Spleen (tissue), 10 donors: Measurements from ENCODE around the gene CYP2E1. TPM values are rescaled to one million over a fixed set of nuclear protein-coding genes. Genes with fewer than 3 reads are reported as not detected.

ENCODE experiments used
- polyA plus RNA-seq, 3 donors: library from polyadenylated mRNA; stranded (reverse); fragments of 200-250 nt; gene quantifications; one replicate each; pipeline ENCODE4 v1.2.1, GENCODE V29; 2013
- total RNA-seq, 7 donors: library from RNA; depleted of rRNA in 3 of 7; stranded (reverse); fragments of >200 nt in 3 of 7; fragmentation: NEBNext Ultra II Directional in 4 of 7; extraction: Animal tissue kit (Norgen Biotek cat#: 25700) in 4 of 7; gene quantifications; one replicate each; pipeline versions ENCODE4 v1.1.0 to v1.2.1, GENCODE V29; 2016 to 2021
- donor health status: healthy with polysubstance abuse.
- donor health status: DM: no; HTN: no; CAD: no; lungs with moderate emphysema.
- donor health status: DM: no; HTN: no; CAD: no.
- donor health status: Bipolar disorder and iron deficiency.
- donor health status: healthy.
- donor health status: DM: no; HTN: no; CAD: no.
- donor health status: DM: yes; HTN: yes; CAD: no.

CYP2E1 gene
- total and polyA plus RNA-seq, 10 donors, result 0.61 to 4.0 (median 1.5) TPM

Other genes starting within 250 kb of the CYP2E1 start
- gene TUBGCP2, start 218.5 kb upstream of the CYP2E1 start, total RNA-seq, result 10 to 100 TPM; 40.2 to 61.2 (median 51.9) TPM
- 100 to 1,000 TPM in 2 of 3 donors, 10 to 100 TPM in 1; 85.2 to 201 (median 132) TPM for gene TUBGCP2, start 218.5 kb upstream of the CYP2E1 start, polyA plus RNA-seq
- gene ZNF511, start 218.4 kb upstream of the CYP2E1 start, total RNA-seq, result 10 to 100 TPM; 26.3 to 33.1 (median 29.2) TPM
- gene ZNF511, start 218.4 kb upstream of the CYP2E1 start, polyA plus RNA-seq, result 10 to 100 TPM; 43.3 to 50.6 (median 44.7) TPM
- gene CALY, start 190.5 kb upstream of the CYP2E1 start, total RNA-seq, result 1 to 10 TPM in 3 of 7 donors, under 1 TPM in 3, not detected in 1; 0.30 to 3.4 (median 0.94) TPM
- under 1 TPM; 0.04 to 0.12 (median 0.10) TPM for gene CALY, start 190.5 kb upstream of the CYP2E1 start, polyA plus RNA-seq
- gene PRAP1, start 180.0 kb upstream of the CYP2E1 start, total RNA-seq, result not detected
- not detected for gene PRAP1, start 180.0 kb upstream of the CYP2E1 start, polyA plus RNA-seq
- 10 to 100 TPM; 25.3 to 36.5 (median 27.7) TPM for gene FUOM, start 169.3 kb upstream of the CYP2E1 start, total RNA-seq
- 10 to 100 TPM; 43.8 to 79.6 (median 47.9) TPM for gene FUOM, start 169.3 kb upstream of the CYP2E1 start, polyA plus RNA-seq
- gene ECHS1, start 154.0 kb upstream of the CYP2E1 start, total RNA-seq, result 10 to 100 TPM; 29.8 to 46.2 (median 44.8) TPM
- gene ECHS1, start 154.0 kb upstream of the CYP2E1 start, polyA plus RNA-seq, result 10 to 100 TPM; 54.8 to 81.2 (median 62.7) TPM
- 10 to 100 TPM; 16.2 to 34.0 (median 22.8) TPM for gene PAOX, start 148.1 kb upstream of the CYP2E1 start, total RNA-seq
- 10 to 100 TPM; 15.4 to 26.0 (median 19.3) TPM for gene PAOX, start 148.1 kb upstream of the CYP2E1 start, polyA plus RNA-seq
- gene MTG1, start 133.2 kb upstream of the CYP2E1 start, total RNA-seq, result 10 to 100 TPM; 35.4 to 82.9 (median 63.7) TPM
- 100 to 1,000 TPM in 2 of 3 donors, 10 to 100 TPM in 1; 55.1 to 122 (median 101) TPM for gene MTG1, start 133.2 kb upstream of the CYP2E1 start, polyA plus RNA-seq
- under 1 TPM in 3 of 7 donors, not detected in 4; 0.14 to 0.22 (median 0.14) TPM for gene SPRN, start 102.7 kb upstream of the CYP2E1 start, total RNA-seq
- gene SPRN, start 102.7 kb upstream of the CYP2E1 start, polyA plus RNA-seq, result under 1 TPM; 0.20 to 0.58 (median 0.41) TPM
- gene SCART1, start 73.4 kb upstream of the CYP2E1 start, total RNA-seq, result 1 to 10 TPM; 3.7 to 9.7 (median 5.8) TPM
- 1 to 10 TPM in 1 of 3 donors, under 1 TPM in 2; 0.36 to 1.2 (median 0.72) TPM for gene SCART1, start 73.4 kb upstream of the CYP2E1 start, polyA plus RNA-seq
- gene SYCE1, start 38.2 kb downstream of the CYP2E1 start, total RNA-seq, result 1 to 10 TPM in 2 of 7 donors, under 1 TPM in 1, not detected in 4; 0.86 to 1.9 (median 1.3) TPM
- gene SYCE1, start 38.2 kb downstream of the CYP2E1 start, polyA plus RNA-seq, result 1 to 10 TPM in 2 of 3 donors, under 1 TPM in 1; 0.24 to 3.5 (median 1.5) TPM
- not detected for gene FRG2B, start 99.4 kb downstream of the CYP2E1 start, total RNA-seq
- gene FRG2B, start 99.4 kb downstream of the CYP2E1 start, polyA plus RNA-seq, result not detected